ENCODE data around the gene TWF2.

GRCh38 chr3:52210037-52210436 is 28.9 kb downstream of the TWF2 start:
- TF ChIP-seq CTCF (IDR thresholded peaks at IDR 0.05): no peak
- TF ChIP-seq POLR2A (IDR thresholded peaks at IDR 0.05): no peak
